ENCODE measurements around the gene CPLANE1. TPM values are rescaled to one million over a fixed set of nuclear protein-coding genes. Genes with fewer than 3 reads are reported as not detected.
"Not testable (repeated sequence)": the region's sequence is repeated elsewhere in the genome, so short reads cannot be mapped to it uniquely, and the experiment has no call there.

CPLANE1 gene
- polyA plus RNA-seq, 1 experiment = 6.8 TPM

DNA sequence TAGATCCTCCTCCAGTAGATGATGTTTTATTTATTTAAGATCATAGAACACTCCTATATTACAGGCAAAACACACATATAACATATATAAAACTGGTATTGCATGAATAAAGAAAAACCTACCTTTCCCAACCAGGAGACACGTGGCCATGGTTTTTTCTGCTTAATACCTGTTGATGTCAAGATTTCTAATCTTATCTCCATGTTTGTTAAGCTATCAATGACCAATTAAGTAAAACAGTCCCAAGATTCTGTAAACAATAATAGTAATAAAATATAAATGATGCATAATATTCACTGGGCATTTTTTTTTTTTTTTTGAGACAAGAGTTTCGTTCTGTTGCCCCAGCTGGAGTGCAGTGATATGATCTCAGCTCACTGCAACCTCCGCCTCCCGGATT is 1.7 kb downstream of the CPLANE1 start:
- CTCF ChIA-PET = interaction anchor here (0.6 kb wide), 3 partner anchors 29 to 962 kb away, joined by 3 to 4 read pairs (median 4); no protein-coding TSS in a partner anchor
- DNase-seq (ENCODE audit: low read depth) = no peak

DNA sequence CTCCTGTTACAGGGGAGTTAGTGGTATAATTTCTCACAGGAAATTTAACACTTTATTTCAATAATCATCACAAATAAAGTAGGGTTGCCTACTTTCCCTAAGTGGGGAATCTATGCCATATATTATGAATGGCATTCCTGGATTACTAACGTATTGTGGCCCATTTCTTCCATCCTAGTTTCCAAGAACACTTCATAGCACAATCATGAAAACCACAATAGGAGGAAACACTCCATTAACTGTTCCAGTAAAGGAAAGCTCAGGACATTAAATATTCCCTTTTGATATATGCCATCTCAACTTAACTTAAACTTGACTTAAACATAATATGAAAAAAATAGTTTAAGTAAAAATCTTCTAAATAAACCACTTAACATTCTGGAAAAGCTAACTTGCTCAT is 2.1 kb downstream of the CPLANE1 start:
- Histone ChIP-seq H3K36me3 (ENCODE audit: control insufficient read depth, insufficient read depth, low read length) (no peaks in the 10 kb centered on the region), H3K4me3 (ENCODE audit: low read depth, low read length) (no peak overlapping the region), H3K27me3 (ENCODE audit: control insufficient read depth, insufficient read depth, low read length) (no peaks in the 10 kb centered on the region)
- CTCF ChIA-PET = interaction anchor here (0.6 kb wide), 3 partner anchors 29 to 962 kb away, joined by 3 to 4 read pairs (median 4); no protein-coding TSS in a partner anchor
- TF ChIP-seq, protein P1, sequence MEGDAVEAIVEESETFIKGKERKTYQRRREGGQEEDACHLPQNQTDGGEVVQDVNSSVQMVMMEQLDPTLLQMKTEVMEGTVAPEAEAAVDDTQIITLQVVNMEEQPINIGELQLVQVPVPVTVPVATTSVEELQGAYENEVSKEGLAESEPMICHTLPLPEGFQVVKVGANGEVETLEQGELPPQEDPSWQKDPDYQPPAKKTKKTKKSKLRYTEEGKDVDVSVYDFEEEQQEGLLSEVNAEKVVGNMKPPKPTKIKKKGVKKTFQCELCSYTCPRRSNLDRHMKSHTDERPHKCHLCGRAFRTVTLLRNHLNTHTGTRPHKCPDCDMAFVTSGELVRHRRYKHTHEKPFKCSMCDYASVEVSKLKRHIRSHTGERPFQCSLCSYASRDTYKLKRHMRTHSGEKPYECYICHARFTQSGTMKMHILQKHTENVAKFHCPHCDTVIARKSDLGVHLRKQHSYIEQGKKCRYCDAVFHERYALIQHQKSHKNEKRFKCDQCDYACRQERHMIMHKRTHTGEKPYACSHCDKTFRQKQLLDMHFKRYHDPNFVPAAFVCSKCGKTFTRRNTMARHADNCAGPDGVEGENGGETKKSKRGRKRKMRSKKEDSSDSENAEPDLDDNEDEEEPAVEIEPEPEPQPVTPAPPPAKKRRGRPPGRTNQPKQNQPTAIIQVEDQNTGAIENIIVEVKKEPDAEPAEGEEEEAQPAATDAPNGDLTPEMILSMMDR (IDR thresholded peaks at IDR 0.05; ENCODE audit: insufficient read depth, low read depth, low read length) = no peak
- POLR2A ChIA-PET = no interaction called here
- no peak for DNase-seq (ENCODE audit: low read depth)

More for the DNA sequence above, 1.7 kb downstream of the CPLANE1 start:
- Histone ChIP-seq H3K27me3 (ENCODE audit: control insufficient read depth, insufficient read depth, low read length) (no peaks in the 10 kb centered on the region), H3K4me3 (ENCODE audit: low read depth, low read length) (no peak overlapping the region), H3K36me3 (ENCODE audit: control insufficient read depth, insufficient read depth, low read length) (no peaks in the 10 kb centered on the region)
- POLR2A ChIA-PET = no interaction called here
- TF ChIP-seq, protein P1 (IDR thresholded peaks at IDR 0.05; ENCODE audit: insufficient read depth, low read depth, low read length) = no peak

DNA sequence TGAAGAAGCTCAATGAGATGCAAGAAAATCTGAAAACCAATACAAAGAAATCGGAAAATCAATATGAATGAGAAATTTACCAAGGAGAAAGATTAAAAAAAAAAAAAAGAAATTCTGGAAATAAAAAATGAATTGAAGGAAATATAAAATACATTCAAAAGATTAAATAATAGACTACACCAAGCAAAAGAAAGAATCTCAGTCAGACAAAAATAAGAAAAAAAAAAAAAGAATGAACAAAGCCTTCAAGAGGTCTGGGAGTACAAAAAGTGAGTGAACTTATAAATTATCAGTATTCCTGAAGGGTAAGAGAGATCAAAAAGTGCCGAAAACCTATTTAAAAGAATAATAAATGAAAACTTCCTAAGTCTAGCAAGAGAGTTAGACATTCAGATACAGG is 14.9 kb downstream of the CPLANE1 start:
- TF ChIP-seq, protein P1 (IDR thresholded peaks at IDR 0.05; ENCODE audit: insufficient read depth, low read depth, low read length) = no peak
- Histone ChIP-seq H3K36me3 (ENCODE audit: control insufficient read depth, insufficient read depth, low read length) (peaks cover 6% of the 10 kb centered on the region), H3K27me3 (ENCODE audit: control insufficient read depth, insufficient read depth, low read length) (no peaks in the 10 kb centered on the region), H3K4me3 (ENCODE audit: low read depth, low read length) (no peak overlapping the region)
- CTCF ChIA-PET = no interaction called here
- POLR2A ChIA-PET = no interaction called here
- no peak for DNase-seq (ENCODE audit: low read depth)

DNA sequence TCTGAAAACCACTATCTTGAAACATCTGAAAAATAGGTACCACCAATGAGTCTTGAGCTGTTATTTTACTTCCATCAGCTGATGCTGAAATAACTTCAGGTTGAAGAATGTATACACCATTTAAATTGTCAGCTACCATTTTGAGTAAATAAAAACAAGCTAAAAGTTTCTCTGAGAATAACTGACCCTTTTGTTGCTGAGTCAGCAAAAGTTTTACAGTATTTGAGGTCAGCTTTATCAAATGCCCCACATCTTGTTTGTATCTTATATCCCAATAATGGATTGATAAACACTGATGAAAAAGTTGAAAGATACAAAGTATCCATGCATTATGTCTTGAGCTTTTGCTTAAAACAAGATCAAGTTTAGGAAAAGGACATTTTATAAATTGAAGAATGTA is 22.8 kb downstream of the CPLANE1 start:
- Histone ChIP-seq H3K27me3 (ENCODE audit: control insufficient read depth, insufficient read depth, low read length) (no peaks in the 10 kb centered on the region), H3K36me3 (ENCODE audit: control insufficient read depth, insufficient read depth, low read length) (peaks cover 3% of the 10 kb centered on the region), H3K4me3 (ENCODE audit: low read depth, low read length) (no peak overlapping the region)
- DNase-seq (ENCODE audit: low read depth) = no peak
- TF ChIP-seq, protein P1 (IDR thresholded peaks at IDR 0.05; ENCODE audit: insufficient read depth, low read depth, low read length) = no peak
- ChIA-PET CTCF (interaction anchor here (1.2 kb wide), 1 partner anchor 14 kb away, joined by 3 read pairs; no protein-coding TSS in a partner anchor), POLR2A (no interaction called here)

DNA sequence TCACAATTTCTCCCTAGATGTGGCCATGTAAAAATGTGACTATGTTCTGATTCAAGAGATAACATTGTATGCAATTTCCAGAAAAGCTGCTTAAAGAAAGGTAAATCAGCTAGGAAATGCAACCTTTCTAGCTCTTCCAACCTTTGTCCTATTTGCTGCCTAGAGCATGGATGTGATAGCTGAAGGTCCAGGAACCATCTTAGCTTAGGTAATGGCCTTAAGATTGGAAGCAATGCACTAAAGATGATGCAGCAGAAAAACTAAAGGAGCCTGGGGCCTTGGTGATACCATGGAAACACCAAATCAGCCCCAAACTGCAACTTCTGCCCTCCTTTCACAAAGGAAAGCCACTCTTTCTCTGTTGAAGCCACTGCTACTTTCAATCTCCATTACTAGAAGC is 27.0 kb downstream of the CPLANE1 start:
- ChIA-PET POLR2A (no interaction called here), CTCF (no interaction called here)
- no peak for DNase-seq (ENCODE audit: low read depth)
- TF ChIP-seq, protein P1 (IDR thresholded peaks at IDR 0.05; ENCODE audit: insufficient read depth, low read depth, low read length) = no peak
- Histone ChIP-seq H3K36me3 (ENCODE audit: control insufficient read depth, insufficient read depth, low read length) (peaks cover 3% of the 10 kb centered on the region), H3K27me3 (ENCODE audit: control insufficient read depth, insufficient read depth, low read length) (no peaks in the 10 kb centered on the region), H3K4me3 (ENCODE audit: low read depth, low read length) (no peak overlapping the region)

DNA sequence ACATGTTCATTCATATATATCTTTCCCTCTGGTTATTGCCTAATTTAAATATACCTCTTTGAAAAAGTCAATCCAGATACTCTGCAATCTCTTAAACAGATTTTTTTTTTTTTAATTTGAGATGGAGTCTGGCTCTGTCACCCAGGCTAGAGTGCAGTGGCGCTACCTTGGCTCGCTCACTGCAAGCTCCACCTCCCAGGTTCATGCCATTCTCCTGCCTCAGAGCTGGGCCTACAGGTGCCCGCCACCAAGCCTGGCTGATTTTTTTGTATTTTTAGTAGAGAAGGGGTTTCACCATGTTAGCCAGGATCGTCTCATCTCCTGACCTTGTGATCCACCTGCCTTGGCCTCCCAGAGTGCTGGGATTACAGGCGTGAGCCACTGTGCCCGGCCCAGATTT is 28.8 kb downstream of the CPLANE1 start:
- CTCF ChIA-PET = interaction anchor here (1.3 kb wide), 1 partner anchor 21 kb away, joined by 3 read pairs; no protein-coding TSS in a partner anchor
- POLR2A ChIA-PET; H3K27me3 ChIP-seq (ENCODE audit: control insufficient read depth, insufficient read depth, low read length); DNase-seq (ENCODE audit: low read depth); H3K4me3 ChIP-seq (ENCODE audit: low read depth, low read length); H3K36me3 ChIP-seq (ENCODE audit: control insufficient read depth, insufficient read depth, low read length): not testable (repeated sequence)

DNA sequence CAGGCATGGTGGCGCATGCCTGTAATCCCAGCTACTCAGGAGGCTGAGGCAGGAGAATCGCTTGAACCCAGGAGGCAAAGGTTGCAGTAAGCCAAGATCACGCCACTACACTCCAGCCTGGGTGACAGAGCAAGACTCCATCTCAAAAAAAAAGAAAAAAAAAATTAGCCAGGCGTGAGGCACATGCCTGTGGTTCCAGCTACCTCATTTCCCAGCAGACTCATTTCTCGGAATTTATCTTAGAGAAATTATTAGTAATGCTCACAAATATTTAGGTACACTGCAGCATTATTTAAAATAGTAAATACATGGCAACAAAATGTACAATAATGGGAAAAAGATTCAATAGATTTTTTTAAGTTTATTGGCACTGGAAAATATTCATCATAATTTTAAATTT is 29.8 kb downstream of the CPLANE1 start:
- DNase-seq (ENCODE audit: low read depth); POLR2A ChIA-PET; H3K36me3 ChIP-seq (ENCODE audit: control insufficient read depth, insufficient read depth, low read length); H3K4me3 ChIP-seq (ENCODE audit: low read depth, low read length); H3K27me3 ChIP-seq (ENCODE audit: control insufficient read depth, insufficient read depth, low read length): not testable (repeated sequence)
- CTCF ChIA-PET = interaction anchor here (1.3 kb wide), 1 partner anchor 20 kb away, joined by 3 read pairs; no protein-coding TSS in a partner anchor

All from BJ (cell line).